Stimulated activated CD8-positive, alpha-beta memory T cell treated with anti-CD3 and anti-CD28 coated beads, Interleukin-2, amount 100 ng/mL, for 1 hour (primary cell): Measurements from ENCODE around the gene GID8.
"Not testable (repeated sequence)": the region's sequence is repeated elsewhere in the genome, so short reads cannot be mapped to it uniquely, and the experiment has no call there.

ENCODE experiments used
- DNase-seq, 2 donors: peaks; one replicate each; pipeline ENCODE4 v3.0.0-alpha.2; 2020; ENCODE audit warnings: low read depth in 2 of 2

GID8 gene

GRCh38 chr20:62922451-62922921 lies 15.5 kb upstream of the GID8 start:
- DNase-seq, result peak in 1 of 2 donors; percentile 34

- DNase-seq, result not testable (repeated sequence)
These were observed 14.8 kb upstream of the GID8 start for GRCh38 chr20:62923059-62923668.

DNA sequence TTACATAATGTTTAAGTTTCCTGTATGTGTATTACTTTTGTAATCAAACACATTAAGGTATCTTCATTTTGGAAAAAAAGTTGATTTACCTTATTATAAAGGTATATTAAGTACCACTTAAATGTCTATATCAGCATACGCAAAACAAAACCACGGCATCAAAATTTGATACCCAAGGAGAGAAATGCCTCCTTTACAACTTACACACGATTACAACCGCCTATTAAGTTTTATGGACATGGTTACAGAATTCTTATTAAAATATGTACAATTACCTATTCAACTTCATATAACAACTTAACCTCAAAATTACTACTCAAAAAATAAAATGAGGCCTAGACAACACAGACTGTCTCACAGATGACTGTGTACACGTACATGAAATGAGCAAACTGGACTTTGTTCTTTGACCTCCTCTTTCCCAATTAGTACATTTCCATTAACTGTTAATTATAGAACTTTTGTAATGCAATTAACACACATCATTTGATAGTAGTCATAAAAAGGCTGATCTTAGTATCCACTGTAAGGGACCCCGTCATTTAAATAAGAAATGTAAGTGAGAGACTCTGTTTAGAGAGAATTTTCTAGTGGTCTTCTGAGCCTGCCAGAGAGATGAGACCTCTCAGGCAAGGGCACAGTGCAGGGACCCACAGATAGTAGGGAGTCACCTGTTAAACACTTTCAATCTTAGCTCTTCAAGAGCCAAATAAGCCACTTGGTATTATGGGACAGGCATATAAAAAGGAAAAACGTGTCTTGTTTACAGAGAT lies 14.1 kb upstream of the GID8 start:
- no peak for DNase-seq

GRCh38 chr20:62924442-62925075 lies 13.4 kb upstream of the GID8 start:
- DNase-seq, result no peak

GRCh38 chr20:62925076-62925419 lies 12.9 kb upstream of the GID8 start:
- DNase-seq, result no peak

DNA sequence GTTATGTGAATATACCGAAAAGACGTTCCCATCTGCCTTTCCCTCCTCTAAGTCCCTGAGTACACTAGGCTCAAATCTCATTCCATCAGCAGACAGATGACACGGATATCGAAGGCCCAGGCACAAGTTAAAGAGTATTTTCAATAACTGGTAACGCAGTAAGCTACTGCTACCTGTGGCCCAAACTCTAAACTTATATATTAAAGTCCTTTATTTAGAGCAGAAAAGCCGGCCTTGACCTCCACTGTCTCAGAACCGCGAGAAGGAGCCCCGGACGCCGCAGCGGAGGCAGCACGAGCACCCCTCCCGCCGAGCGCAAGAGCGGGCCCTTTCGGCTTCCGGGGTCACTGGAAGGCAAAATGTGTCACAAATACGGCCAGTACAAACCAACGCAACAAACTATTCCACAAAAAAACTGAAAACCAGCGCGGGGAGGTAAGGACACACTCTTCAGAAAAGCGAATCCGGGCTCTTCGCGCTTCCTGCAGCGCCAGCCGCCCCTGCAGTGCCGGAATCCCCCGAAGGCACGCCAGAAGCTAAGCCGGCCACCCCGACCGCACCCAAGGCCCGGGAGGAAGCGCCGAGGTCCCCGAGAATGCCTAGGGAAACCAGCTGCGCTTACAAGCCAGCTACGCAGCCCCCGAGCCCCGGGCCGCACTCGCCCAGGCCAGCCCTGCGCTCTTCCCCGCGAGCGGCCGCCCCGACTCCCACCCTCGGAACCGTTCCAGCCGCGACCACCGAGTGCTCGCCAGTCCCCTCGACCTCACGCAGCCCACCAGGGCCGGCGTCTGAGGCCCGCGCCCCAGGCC lies 12.3 kb upstream of the GID8 start:
- DNase-seq, result peak in 1 of 2 donors; percentile 16

DNA sequence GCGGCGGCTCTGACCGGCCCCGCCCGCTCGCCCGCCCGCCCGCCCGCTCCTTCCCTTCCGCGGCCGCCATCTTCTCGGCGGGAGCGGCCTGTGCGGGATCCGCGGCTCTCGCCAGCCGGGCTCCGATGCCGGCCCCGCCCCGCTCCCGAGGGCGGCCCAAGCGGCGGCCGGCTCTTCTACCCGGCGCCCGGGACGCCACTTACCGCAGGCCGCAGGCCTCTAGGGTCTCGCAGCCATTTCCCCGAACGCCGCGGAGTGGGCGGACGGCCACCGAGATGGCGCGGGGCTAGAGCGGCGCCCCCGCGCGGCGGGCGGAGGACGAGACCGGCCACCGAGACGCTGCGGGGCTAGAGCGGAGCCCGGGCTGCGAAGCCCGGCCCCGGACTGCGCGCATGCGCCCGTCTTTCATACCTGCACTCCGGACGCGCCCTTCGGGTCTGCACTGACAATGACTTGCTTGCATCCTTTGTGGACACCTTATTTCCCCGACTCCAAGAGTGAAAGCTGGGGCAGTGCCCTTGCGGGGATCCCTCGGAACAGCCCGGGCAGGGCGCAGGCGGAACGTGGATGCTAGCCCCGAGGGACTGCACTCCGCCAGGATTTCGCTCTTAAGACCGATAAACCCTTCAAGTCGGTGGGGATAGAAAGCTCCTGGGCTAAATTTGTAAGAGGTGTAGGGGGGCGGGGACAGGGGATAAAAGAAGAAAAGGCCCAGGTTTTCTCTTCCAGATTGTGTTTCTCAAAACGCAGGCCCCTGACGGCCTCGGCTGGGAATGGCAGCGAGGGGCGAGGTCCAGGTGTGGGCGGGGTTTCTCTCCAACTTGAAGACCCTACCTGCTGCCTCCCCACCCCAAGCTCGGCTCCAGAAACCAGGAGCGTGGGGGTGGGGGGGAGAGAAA lies 11.5 kb upstream of the GID8 start, which contains the start of gene DIDO1:
Gene DIDO1, minus strand, starts transcription at position 277 of the 899 bp plus-strand sequence.
- DNase-seq, result peak; percentile 76 to 82

DNA sequence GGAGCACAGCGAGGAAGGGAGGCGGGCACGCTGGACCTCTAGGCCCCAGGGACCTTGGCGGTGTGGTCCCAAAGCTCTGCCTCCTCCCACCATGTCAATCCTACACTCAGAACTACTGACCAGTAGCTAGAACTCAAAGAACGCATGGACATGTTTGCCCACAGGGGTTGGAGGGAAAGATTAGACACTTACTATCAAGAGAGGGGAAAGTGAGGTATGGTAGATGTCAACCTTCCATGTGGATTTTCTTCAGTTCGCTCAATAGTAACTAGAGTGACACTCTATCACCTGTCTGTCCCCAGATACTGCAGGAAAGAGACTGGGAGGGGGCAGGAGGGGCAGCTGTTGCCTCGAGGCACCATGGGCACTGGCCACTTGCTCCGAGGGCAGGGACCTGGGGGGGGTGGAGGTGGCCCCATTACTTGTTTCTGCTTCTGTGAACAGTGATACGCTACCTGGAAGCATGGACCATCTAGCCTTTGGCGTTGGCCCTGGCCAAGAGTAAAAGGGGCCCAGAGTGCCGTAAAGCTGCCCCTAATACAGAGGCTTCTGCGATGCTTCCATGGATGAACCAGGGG lies 10.7 kb upstream of the GID8 start:
- no peak for DNase-seq

DNA sequence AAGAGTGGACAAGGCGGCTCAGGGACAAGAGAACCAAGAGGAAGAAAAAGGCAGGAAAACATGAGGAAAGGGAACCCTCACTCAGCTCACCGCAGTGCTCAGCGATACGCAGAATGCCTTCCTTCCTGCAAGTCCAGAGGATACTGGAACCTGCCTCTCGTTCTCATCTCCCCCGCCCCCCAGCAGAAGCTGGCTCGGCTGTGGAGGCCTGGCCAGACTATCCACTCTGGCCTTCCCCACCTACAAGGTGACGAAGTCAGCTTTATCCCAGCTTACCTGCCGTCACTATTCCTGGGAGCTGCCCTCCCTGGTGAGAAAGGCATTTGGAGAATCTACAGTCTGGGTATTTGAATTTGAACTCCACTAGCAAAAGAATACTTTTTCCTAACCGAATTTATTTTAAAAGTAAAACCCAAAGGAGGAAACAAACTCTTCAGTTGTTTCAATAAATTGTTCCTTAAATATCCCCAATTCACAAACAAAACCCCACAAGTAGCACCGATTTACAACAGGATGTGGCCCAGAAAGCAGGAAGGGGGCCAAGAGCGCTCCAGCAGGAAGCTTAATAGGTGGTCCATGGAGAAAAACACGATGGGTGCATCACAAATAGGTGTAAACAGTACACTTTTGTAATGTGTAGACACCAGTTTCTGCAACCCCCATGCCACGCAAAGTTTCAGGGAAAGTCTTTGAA lies 9.6 kb upstream of the GID8 start:
- DNase-seq, result no peak

DNA sequence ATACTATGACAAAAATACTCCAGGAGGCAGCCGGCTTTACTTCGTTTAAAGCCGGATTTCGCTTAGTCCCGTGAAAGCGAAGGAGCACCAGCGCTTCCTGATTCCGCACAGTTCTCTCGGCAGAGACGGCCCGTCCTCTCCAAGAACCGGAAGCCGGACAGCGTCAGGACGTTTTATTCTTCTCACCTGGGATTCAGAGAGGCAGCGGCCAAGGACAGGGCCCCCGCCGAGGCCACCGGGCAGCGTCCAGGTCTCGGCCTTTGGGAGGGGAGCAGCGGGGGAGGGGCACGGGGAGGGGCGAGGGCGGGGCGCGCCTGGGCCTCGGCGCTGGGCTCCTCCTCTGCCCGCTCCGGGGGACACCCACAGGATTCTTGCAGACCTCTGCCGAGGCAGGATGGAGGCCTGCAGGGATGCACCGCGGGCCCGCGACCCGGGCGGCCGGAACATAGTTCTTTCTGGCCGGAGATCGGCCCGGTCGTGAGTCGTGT lies 8.9 kb upstream of the GID8 start:
- peak in 1 of 2 donors; percentile 35 for DNase-seq

DNA sequence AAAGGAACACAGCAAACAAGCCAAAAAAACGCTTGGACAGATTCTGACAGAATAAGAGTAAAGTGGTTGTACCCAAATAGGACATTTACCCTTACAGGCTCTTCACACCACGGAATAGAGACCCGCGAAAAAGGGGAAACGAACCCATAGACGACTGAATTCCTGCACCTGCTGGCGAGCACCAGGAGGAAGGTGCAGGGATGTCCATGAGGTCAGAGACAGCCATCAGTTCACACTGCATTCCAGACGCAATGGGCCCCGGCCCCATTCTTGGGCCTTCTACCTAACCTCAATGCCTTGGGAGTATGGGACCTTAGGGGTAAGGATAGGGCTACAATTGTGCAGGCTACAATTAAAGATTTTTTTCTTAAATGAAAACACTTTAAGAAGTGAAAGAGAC lies 6.5 kb upstream of the GID8 start:
- DNase-seq, result no peak

- no peak for DNase-seq
These were observed 4.0 kb upstream of the GID8 start for GRCh38 chr20:62933966-62934365.

GRCh38 chr20:62935204-62935967 lies 2.6 kb upstream of the GID8 start:
- no peak for DNase-seq

DNA sequence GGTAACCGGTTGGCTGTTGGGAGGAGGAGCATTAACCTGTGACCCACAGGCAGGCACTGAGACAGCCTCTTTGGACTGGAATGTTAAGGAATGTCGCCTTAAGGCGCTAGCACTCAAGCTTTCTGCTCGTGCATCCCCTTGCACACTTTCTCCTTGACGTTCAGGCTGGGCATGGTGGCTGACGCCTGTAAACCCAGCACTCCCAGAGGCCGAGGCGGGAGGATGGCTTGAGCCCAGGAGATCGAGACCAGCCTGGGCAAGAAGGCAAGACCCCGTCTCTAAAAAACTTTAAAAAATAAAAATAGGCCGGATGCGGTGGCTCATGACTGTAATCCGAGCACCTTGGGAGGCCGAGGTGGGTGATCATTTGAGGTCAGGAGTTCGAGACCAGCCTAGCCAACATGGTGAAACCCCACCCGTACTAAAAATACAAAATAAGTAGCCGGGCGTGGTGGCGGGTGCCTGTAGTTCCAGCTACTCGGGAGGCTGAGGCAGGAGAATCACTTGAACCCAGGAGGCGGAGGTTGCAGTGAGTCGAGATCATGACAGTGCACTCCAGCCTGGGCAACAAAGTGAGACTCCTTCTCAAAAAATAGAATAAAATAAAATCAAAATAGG lies 1.9 kb upstream of the GID8 start:
- DNase-seq, result no peak

- peak; percentile 95 to 96 for DNase-seq
These were observed 461 bp upstream of the GID8 start for GRCh38 chr20:62937268-62938104.

DNA sequence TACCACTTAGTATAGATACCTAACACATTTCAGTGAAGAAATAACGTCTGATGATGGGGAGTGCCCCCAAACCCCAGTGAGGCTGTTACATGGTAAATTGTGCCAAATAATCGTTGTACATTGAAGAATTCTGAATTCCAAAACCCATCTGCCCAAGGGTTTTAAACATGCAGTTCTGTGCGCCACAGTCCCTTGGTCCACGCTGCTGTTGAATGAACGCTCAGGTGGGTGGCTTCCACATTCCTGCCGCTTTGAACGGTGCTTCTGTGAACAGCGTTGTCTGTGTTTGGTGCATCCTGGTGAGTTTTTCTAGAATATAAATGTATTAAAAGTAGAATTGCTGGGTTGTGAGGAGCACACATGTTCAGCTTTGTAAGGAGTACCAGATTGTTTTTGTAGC lies 2.9 kb downstream of the GID8 start:
- DNase-seq, result no peak

- DNase-seq, result no peak
These were observed 3.8 kb downstream of the GID8 start for GRCh38 chr20:62941792-62942191.

- no peak for DNase-seq
These were observed 4.5 kb downstream of the GID8 start for GRCh38 chr20:62942456-62942855.
